Activated CD8-positive, alpha-beta memory T cell treated with anti-CD3 and anti-CD28 coated beads for 48 hours (primary cell): ENCODE measurements around the gene TENT5C.

Experiments used
- DNase-seq, 3 experiments: peaks; one replicate each; pipeline ENCODE4 v3.0.0-alpha.2; 2020; ENCODE audit warnings: low read depth in 2 of 3, low spot score in 2 of 3

The TENT5C gene

DNA sequence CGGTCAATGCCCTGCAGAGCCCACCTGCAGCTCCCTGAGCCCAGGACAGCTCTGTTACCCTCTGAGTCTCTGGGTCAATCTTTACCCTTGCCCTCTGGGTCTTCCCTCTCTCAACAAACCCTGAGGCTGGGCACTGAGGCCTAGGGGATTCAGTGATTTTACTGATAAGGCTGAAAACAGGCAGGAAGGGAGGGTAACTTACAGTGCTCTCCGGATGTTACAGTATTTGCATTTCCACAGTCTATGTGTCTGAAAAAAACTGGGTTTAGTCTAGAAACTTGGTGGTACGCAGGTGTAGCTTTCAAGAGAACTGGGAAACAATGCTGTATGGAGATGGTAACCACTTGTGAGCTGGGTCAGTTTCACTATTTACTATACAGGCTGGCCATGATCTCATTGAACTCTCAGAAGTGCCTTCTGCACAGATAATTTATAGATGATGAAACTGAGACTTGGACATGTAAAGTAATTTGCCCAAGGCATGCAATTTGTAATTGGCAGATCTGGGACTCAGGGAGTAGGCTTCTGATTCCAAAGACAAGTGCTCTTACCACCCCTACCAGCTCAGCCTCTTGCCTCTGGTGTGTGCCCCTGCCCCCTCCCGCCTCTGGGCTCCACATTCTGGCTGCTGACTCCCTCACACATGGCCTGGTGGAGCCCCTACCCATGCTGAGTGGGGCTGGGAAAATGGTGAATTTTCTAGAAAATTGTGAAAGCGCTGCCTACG is 48.8 kb downstream of the TENT5C start:
- no peak for DNase-seq

DNA sequence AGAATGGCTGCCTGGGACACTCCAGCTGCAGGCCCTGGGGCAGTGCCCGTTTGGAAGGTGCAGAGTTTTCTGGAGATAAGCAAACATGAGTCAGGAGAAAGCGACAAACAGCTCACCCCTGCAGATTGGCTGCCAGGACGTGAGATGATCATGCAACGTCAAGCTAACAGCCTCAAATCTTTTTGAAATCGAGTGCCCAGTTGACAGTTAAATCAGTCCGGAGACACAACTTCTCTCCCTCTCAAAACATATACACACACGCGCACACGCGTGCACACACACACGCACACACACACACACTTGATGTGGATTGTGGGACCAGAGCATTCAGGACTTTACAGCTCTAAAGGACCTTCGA is 49.4 kb downstream of the TENT5C start:
- no peak for DNase-seq

DNA sequence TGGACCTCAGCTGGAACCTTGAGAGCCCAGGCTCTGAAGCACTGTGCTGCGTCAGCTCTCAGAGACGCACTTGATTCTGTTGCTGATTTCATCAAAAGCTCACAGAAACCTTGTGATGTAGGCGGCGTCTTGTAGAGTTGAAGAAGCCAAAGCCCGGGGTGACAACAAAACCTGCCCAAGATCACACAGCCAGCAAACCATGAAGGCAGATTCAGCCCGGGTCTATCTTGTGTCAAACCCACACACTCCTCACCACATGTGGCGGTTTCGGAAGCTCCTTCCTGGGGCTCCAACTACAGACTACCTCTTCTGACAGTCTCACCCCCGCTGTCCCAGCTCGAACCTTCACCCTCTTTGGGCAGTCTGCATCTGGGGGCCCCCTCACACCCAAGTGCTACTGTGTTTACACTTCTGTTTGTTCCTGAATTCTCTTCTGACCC is 50.4 kb downstream of the TENT5C start:
- peak; percentile 45 to 61 (median 45) for DNase-seq

DNA sequence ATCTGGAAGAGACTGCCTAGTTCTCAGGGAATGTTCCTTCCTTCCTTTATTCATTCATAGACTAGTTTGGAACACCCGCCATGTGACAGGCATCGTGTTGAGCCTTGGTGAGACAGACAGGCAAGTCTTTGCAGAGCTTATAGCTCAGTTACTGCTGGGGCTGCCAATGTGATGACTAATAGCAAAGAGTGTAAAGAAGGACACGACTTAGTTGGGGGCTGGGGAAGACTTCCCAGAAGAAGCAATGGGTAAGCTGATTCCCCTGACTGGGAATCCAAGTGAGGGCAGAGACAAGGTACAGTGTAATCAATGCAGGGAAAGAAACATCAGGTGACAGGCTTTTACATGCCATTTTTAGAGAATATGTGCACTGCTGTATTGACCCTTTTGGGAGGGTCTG is 51.2 kb downstream of the TENT5C start:
- DNase-seq: no peak

DNA sequence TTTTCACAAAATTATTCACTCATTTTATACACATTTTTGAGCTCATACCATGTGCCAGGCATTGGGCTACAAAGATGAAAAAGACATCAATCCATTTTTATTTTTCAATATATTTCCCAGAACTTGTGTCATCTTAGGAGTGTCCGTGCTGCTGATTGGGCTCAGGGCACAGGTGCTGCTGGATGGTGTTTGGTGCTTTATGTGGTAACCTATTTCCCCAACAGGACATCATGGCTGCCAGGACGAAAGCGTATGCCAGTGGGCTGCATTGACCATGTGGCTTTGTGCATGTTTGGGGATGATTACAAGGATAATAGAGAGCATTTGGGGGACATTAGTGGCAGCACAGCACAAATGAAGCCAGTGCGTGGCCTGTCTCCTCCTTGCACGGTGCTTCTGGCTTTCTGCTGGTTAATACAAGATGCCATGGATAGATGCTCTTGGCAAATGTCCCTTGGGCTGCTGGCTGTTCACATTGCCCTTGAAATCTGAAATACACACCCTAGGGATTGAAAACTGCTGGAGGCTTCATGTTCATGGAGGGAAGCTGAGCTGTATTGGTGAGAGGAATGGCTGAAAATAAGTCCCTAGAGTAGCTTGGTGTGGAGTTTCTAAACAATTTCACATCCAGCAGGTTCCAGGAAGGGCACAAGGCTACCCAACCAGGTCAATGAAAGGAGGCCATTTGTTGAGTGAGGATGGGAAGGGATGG is 52.3 kb downstream of the TENT5C start:
- no peak for DNase-seq

DNA sequence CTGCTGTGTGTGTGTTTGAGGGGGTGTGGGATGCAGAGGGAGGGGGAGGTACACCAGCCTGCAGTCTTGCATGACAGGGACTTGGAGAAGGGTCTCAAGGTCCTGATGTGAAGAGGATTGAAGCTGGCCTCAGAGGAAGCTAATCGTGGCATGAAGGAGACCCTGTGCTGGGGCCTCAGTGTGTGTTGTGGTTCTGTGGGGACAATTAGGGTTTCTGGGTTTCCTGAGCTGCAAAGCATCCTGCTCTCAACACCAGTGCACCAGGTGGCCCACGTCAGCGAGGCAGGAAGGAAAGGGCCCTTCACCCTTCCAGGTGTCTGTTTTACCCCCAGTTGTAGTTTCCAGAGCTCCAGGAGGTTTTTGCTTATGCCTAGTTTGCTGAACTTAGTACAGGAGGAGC is 52.8 kb downstream of the TENT5C start:
- DNase-seq: no peak

DNA sequence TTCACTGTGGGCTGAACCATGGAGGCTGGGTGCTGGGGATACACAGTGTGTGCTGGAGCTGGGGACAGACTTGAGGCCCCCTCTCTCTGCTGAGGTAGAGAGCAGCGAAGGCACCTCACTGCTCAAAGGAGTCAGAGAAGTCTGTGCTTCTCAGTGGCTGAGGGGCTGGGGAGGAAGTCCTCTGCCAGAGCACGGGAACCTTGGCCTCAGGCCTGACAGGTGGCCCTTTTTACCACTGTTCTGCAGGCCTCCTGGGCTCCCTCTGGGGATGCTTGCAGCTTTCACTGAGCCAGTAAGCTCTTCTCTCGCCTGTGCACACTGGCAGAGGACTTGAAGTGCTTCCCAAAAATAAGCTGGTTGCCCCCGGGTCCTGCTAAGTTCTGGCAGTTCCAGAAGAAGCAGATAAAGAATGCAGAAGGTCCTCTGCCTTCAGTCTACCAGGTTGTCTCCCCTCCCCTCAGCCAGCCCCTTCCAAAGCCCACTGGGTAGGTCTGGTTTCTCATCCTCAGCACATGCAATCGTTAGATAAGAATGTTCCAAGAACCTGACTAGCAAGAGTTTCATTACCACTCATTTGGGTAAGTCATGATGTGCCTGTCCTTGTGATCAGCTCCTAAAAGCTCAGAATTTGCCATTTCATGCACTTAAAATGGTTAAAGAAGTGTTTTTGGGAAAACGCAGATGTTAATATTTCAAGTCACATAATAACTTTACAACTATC is 53.9 kb downstream of the TENT5C start:
- DNase-seq: no peak

DNA sequence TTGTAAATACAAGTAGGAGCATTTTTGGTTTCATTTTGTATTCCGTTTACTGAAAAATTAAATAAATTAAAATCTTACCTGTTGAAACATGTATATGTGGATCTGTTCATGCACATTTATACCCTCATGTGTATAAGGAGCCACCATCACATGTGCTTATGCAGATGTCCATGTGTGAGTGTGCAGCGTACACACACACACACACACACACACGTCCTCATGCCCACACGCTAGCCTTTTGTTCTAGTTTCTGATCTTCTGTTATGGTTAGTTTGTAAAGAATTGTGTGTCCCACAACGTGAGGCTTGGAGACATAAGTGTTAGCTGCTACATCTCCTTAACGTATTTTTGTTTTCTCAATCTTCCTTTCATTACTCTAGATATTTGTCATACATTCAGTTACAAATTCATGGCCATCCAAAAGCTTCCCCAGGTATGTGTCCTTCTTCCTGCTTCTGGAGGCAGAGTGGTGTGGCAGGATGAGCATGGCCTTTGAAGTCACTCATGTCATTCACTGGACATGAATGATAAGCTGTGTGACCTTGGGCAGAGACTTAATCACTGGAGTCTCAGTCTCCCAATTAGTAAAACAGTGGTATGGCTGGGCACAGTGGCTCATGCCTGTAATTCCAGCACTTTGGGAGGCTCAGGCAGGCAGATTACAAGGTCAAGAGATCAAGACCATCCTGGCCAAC is 54.6 kb downstream of the TENT5C start:
- no peak for DNase-seq

DNA sequence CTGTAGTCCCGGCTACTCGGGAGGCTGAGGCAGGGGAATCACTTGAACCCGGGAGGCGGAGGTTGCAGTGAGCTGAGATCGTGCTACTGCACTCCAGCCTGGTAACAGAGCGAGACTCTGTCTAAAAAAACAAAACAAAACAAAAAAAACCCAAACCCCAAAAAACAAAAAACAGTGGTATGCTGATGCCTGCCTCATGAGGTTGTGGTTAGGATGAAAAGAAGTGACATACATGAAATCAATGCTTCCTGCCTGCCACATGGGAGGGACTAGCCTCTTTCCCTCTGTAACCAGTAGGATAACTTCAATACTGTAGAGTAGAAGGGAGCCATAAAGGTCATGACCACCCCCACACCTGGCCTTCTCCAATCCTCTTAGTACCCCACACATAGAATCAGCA is 55.2 kb downstream of the TENT5C start:
- no peak for DNase-seq

DNA sequence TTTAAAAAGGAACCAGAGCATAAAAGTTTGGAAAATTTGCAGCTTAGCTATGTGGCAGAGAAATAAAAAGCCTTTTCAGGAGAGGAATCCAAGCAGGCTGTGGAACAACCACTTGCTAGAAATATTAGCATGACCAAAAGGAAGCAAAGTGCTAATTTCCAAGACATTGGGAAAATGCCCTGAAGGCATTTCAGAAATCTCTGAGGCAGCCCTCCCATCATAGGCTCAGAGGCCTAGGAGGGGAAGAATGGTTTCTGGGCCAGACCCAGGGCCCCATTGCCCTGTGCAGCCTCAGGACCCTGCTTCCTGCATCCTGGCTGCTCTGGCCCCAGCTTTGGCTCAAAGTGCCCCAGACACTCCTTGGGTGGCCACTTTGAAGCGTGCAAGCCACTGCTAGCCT is 56.8 kb downstream of the TENT5C start:
- no peak for DNase-seq

DNA sequence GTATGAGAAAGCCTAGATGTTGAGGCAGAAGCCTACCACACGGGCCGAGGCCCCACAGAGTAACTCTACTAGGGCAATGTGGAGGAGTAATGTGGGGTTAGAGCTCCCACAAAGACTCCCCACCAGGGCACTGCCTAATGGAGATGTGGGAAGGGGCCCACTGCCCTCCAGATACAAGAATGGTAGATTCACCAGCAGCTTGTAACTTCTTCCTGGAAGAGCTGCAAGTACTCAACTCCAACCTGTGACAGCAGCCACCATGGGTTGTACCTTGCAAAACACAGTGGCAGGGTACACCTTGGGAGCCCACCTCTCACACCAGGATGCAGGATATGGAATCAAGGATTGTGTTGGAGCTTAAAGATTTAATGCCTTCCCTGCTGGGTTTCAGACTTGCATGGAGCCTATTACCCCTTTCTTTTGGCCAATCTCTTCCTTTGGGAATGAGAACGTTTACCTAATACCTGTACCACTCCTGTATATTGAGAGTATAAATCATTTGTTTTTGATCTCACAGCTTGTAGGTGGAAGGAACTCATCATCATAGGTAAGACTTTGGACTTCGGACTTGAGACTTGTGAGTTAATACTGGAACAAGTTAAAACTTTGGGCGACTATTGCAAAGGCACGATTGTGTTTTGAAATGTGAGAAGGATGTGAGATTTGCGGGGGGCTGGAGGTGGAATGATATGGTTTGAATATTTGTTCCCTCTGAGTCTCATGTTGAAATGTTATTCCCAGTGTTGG is 57.5 kb downstream of the TENT5C start:
- DNase-seq: no peak

DNA sequence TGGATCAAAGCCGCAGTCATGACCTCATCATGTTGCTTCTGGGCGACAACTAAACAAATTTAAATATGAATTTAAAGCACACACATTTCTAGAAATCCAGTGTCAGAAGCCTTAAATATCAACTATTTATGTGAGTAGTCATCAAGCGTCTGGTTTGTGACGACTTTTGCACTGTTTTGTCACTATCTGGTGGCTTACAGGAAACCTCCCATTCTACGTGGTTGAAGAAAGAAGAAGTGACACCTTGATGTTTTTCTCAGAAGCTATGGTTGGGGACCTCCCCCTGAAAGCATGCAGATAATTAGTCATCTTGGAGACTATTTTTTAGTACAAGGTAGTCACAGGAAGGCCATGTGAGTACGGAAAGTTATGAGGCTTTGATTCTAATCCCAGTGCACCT is 58.5 kb downstream of the TENT5C start:
- DNase-seq: no peak

DNA sequence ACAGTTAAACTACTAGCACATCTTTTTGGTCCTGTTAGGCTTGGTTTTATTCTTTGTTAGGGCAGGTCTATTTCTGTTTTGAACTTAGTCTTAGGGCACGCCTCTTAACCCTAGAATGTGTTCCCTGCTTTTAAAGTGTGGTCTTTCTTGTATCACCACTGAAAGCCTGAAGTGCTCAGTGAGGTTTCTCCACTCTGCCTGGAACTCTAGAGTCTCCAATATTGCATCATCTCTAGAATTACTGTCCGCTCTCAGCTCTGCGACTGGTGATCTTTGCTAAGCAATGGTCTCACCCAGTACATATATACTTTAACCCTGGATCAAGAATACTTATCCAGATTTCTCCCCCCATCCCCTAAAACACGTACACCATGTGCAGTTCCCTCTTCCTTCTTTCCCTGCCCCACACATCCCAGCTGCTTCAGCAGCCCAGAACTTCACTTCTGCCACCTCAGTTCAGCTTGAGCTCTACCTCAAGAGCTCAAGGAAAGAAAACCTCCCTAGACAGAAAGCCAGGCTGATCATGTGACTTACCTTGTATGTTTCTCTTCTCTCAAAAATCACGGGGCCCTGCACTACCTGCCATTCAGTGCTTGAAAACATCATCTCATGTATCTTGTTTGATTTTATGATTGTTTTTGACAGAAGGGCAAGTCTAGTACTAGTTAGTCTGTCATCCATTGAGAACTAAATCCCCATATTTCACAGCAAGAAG is 59.9 kb downstream of the TENT5C start:
- DNase-seq: no peak

DNA sequence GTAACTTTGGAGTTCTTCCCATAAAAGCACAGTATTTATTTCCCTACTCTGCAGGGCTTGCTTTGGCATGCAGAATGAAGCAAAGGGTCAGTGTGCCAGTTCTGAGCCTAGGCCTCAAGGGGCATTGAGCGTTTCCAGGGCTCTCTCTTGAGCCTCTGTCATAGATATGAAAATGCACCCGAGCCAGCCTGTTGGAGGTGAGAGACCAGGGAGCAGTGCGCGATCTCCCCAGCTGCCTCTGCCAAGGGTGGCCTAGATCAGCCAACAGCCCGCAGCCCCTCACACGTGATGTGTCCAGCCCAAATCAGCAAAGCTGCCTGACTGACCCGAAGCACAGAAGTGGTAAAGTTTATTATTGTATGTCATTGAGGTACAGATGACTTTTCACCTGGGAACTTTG is 63.7 kb downstream of the TENT5C start:
- DNase-seq: no peak

DNA sequence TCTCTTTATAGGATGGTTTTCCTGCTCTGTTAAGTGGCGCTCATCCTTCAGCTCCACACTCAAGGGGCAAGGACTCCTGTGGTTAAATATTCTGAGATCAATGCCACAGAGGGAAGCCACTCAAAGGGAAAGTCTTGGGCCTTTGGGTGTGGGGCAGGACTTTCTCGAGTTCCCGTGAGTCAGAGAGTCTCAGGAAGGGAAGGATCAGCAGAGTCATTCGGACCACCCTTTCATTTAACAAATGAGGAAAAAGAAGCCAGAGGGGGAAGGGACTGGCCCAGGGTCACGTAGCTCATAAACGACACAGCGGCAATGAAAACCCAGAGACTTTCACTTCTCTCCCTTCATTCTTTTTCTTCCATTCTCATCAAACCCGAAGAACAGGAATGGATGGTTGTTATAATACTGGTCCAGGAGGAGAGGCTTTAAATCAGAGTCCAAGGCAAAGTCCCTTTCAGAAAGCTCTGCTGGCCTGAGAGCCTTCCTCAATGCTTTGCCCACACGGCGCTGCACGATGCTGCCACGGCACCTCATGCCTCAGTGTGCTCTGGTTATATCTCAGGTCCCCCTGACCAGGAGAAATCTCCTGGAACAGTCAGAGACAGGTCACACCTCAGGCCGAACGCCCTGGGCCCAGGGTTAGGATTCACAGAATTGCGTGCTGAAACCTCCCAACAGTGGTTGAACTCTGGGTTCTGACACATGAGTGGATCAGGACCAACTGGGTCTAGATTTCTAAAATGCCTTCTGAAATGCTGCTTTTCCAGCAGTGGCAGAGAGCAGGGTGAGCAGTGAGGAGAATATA is 65.3 kb downstream of the TENT5C start:
- no peak for DNase-seq

DNA sequence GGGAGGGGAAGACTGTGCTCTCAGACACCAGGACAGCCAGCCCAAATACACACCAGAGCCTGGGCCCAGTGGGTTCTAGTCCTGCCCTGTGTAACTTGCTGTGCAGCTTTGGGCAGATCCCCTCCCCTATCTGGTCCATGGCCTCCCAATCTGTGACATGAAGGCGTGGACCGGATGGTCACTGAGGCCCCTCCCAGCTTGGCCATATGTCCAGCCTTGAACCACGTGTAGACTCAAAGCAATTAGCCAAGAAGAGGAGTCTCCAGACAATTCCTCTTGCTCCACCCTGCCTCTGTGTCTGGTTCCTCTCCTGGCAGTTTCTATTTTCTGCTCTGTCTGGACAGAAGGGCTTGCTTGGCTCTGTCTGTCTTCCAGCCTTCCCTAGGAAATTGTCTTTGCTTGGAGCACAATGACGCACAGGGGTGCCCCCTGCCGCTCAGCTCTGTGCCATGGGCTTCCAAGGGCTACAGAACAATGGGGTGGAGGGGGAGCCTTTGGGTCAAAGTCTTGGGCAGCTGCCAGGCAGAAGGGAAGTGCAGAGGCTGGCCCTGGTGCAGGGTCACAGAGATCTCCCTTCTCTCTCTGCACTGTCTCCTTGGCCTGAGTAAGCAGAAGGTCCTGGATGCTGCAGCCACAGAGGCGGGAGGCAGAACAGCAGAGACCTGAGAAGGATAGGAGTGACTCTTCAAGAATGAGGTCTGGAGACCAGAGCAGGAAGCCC is 66.1 kb downstream of the TENT5C start:
- DNase-seq: no peak

DNA sequence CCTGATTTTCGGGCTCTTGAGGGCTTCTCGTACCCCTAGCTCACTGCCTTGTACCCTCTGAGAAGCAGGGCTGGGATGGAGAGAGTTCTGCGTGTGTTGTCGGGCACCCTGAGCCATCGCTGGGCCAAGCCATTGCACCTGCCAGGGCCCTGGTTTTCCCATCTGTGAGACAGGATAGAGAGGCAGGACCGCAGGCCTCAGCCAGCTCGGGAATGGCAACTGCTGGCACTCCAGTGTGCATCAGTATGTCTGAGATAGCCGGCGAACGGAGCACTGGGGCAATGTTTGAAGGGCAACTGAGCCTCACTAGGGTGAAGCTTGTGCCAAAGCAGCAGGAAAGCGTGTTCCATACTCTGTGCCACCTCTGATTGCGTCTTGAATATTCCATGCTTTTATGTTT is 66.9 kb downstream of the TENT5C start:
- DNase-seq: no peak

DNA sequence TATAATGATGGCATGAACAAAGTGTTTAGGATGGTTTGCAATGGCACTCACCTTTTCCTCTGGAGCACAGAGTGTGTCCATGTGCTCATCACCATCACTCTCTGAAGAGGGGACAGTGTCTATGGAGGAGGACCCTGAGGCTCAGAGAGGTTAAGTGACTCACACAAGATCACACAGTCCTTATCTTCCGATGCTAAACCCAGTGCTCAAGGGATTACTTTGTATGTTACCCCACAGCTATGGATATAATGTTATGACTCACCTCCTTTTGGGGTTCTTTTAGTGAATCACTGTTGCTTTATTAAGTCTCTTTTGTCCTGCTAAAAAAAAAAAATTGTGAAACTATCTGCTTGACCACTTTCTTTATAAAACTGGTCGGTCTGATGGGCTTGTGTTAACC is 67.6 kb downstream of the TENT5C start:
- DNase-seq: no peak
